GM21526 (cell line): ENCODE data around the gene MYLK.
"Not testable (repeated sequence)": the region's sequence is repeated elsewhere in the genome, so short reads cannot be mapped to it uniquely, and the experiment has no call there.

Experiments used
- ATAC-seq: cut with Tn5 transposase; IDR thresholded peaks from one replicate; pipeline ENCODE4 v1.9.1; 2021; ENCODE audit warnings: moderate library complexity; ENCODE audit not compliant: unreplicated experiment, low FRiP score

MYLK gene

GRCh38 chr3:123884203-123884831 lies at the start of gene MYLK:
Gene MYLK (minus strand): TSS chr3:123884332. CDS start chr3:123793841, 90,491 bp downstream.
- ATAC-seq = peak; percentile 61

GRCh38 chr3:123930445-123930844 lies 46.3 kb upstream of the MYLK start:
- ATAC-seq = no peak

DNA sequence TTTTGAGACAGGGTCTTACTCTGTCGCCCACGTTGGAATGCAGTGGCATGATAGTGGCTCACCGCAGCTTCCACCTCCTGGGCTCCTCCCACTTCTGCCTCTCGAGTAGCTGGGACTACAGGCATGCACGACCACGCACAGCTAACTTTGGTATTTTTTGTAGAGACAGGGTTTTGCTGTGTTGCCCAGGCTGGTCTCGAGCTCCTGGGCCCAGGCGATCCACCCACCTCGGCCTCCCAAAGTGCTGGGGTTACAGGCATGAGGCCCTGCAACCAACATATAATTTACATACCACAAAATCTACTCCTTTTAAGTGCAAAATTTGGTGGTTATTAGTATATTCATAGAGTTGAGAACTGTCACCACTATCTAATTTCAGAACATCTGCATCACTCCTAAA lies 45.2 kb upstream of the MYLK start:
- no peak for ATAC-seq

DNA sequence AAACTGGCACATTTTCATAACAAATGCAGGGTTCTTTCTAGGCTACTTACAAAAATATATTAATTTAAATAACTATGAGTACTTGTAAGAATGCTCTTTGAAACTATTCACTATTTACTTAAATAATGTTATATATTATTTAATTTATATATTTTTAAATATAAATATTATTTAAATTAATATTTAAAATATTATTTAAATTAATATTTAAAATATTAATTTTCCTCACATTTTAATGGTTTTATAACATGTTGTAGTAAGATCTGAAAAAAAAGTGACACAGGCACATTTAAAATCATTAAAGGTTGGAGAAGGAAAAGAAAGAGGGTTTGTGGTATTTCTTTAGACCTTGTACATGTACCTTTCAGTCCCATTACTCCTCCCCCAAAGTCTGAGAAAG lies 42.3 kb upstream of the MYLK start:
- ATAC-seq = no peak

DNA sequence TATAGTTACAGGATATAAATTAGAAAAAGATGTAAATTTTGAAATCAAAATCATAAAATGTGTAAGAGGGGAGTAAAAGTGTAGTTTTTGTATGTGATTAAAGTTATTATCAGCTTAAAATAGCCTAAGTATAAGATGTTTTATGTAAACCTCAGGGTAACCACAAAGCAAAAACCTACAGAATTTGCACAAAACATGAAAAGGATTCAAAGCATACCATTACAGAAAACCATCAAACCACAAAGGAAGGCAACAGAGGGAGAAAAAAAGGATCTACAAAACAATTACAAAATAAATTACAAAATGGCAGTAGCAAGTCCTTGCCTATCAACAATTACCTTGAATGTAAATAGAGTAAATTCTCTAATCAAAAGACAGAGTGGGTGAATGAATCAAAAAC lies 36.7 kb upstream of the MYLK start:
- ATAC-seq = no peak

DNA sequence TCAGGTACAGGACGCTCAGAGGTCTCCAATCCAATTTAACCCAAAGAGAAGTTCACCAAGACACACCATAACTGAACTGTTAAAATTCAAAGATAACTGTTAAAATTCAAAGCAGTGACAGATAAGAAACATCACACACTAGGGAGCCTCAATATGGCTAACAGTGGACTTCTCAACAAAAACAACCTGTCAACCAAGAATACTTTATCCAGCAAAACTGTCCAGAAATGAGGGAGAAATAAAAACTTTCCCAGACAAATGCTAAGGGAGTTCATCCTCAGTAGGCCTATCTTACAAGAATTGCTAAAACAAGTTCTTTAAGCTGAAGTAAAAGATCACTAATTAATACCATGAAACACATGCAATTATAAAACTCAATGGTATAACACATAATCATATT lies 36.3 kb upstream of the MYLK start:
- no peak for ATAC-seq

- no peak for ATAC-seq
These were observed 35.2 kb upstream of the MYLK start for GRCh38 chr3:123919353-123919752.

- ATAC-seq = no peak
These were observed 30.7 kb upstream of the MYLK start for GRCh38 chr3:123914829-123915228.

DNA sequence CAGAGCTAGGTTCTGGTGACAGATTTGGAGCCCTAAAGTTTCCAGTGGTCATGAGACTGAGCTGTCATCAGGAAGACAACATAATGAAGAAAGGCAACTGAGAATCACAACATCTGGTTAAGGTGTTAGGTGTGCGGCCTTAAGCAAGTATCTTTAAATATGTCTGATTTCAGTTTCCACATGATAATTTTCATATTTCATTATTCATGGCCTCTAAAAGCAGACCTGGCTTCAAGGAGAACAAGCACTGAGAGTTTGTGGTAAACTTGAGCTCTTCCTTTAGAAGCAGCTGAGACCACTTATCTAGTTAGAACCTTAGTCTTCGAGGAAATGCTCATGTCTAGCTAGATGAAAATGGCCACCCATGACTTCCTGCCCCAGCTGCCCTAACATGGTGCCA lies 25.7 kb upstream of the MYLK start:
- no peak for ATAC-seq

GRCh38 chr3:123907720-123908119 lies 23.6 kb upstream of the MYLK start:
- ATAC-seq = no peak

- ATAC-seq = no peak
These were observed 15.3 kb upstream of the MYLK start for GRCh38 chr3:123899300-123899865.

DNA sequence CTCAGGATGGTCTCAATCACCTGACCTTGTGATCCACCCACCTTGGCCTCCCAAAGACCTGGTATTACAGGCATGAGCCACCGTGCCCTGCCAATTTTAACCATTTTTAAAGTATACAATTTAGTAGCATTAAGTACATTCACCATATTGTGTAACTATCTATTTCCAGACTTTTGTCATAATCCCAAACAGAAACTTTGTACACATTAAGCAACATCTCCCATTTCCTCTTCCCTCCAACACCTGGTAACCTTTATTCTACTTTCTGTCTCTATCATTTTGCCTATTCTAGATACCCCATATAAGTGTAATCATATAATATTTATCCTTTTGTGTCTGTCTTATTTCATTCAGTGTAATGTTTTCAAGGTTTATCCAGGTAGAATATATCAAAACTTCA lies 8.9 kb upstream of the MYLK start:
- no peak for ATAC-seq

GRCh38 chr3:123892195-123892594 lies 8.1 kb upstream of the MYLK start:
- no peak for ATAC-seq

DNA sequence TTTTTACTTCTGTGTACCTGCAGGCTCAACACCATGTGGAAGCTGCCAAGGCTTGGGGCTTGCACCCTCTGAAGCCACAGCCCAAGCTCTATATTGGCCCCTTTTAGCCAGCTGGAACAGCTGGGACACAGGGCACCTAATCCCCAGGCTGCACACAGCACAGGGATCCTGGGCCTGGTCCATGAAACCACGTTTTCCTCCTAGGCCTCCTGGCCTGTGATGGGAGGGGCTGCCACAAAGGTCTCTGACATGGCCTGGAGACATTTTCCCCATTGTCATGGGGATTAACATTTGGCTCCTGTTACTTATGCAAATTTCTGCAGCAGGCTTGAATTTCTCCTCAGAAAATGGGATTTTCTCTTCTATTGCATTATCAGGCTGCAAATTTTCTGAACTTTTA lies 6.9 kb upstream of the MYLK start:
- ATAC-seq = not testable (repeated sequence)

DNA sequence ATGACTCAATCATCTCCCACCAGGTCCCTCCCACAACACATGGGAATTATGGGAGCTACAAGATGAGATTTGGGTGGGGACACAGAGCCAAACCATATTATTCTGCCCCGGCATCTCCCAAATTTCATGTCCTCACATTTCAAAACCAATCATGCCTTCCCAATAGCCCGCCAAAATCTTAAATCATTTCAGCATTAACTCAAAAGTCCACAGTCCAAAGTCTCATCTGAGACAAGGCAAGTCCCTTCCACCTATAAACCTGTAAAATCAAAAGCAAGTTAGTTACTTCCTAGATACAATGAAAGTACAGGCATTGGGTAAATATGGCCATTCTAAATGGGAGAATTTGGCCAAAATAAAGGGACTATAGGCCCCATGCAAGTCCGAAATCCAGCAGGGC lies 6.0 kb upstream of the MYLK start:
- ATAC-seq = not testable (repeated sequence)

GRCh38 chr3:123884993-123885392 lies 861 bp upstream of the MYLK start:
- ATAC-seq = no peak

DNA sequence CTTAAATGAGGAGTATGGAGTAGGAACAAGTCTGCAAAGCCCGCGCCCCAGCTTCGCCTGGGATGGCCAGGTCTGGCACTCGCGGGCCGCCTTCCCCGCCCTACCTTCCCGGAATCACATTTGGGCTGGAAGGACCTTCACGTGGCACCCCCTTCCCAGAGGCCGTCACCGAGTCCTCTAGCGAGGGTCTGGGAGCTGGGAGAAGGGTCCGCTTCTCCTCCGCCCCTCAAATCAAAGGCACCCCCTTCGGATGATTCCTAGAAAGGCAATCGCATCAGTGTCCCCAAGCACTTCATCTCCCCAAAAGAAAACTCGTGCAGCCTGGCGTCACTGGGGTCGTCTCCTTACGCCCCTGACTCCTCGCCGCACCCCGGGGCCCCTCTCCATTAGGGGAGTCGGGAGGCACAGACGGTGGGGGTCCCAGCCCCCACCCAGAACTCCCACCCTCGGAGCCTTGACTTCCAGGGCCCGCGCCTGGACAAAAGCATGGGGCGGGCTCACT lies 380 bp downstream of the MYLK start:
- no peak for ATAC-seq

DNA sequence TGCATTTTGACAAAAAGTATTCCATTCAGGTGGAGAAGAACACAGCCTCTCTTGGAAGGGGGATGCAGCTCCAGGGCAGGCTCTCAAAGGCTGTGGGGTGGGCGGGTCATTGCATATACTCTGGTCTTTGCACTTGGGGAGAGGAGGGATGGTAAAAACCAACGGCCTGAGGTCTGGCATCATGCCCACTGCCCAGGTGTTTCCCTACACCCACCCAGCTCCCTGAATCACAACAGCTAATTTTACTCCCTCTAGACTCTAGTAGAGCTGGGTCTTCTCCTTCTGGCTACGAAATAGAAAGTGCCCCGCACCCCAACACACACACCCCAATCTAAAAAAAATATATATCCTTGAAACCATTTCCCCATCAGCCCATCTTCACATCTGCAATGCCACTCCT lies 1.0 kb downstream of the MYLK start:
- no peak for ATAC-seq

- no peak for ATAC-seq
These were observed 2.4 kb downstream of the MYLK start for GRCh38 chr3:123881771-123882170.

- no peak for ATAC-seq
These were observed 3.1 kb downstream of the MYLK start for GRCh38 chr3:123880998-123881561.

- no peak for ATAC-seq
These were observed 5.3 kb downstream of the MYLK start for GRCh38 chr3:123878807-123879206.

GRCh38 chr3:123877965-123878364 lies 6.2 kb downstream of the MYLK start:
- ATAC-seq = no peak
